ENCODE data around the gene ST3GAL6. TPM values are rescaled to one million over a fixed set of nuclear protein-coding genes. Genes with fewer than 3 reads are reported as not detected.

ST3GAL6 gene
- total RNA-seq, 2 experiments from 2014 or later: 0.25 to 3.0 TPM

DNA sequence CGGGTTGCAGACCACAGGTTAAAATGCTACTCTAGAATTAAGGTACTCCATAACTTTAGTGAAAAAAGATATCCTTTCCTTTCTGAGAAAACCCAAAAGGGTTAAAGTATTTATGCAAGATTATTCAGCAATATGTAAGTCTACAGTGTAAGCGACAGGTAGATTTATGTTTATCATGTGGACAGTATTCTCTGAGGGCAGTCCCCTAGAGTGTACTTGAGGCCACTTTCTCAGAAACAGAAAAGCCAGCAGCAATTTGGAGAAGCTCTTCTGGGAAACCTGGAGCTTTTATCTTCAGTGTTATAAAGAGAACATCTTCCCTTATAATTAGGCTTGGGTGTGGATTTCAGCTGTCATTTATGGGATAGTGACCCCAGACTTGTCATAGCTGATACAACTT, 8.9 kb downstream of the ST3GAL6 start:
- Histone ChIP-seq H3K9me2 (ENCODE audit: insufficient read depth, low read length) (no peaks in the 10 kb centered on the region), H2AFZ (ENCODE audit: low read length) (no peak overlapping the region), H4K20me1 (ENCODE audit: insufficient read depth, low read length) (no peaks in the 10 kb centered on the region), H3K4me3 (ENCODE audit: low read depth, low read length, poor library complexity, severe bottlenecking) (no peak overlapping the region), H3K27ac (ENCODE audit: low read depth, low read length, poor library complexity, severe bottlenecking) (no peak overlapping the region), H3K4me2 (ENCODE audit: low read length) (no peak overlapping the region), H3K36me3 (ENCODE audit: insufficient read depth, low read length) (no peaks in the 10 kb centered on the region), H3K4me1 (ENCODE audit: insufficient read depth, low read length, poor library complexity, severe bottlenecking) (peaks cover 16% of the 10 kb centered on the region), H3K79me2 (ENCODE audit: insufficient read depth, low read depth, low read length) (no peaks in the 10 kb centered on the region), H3K9me3 (ENCODE audit: low read length) (no peaks in the 10 kb centered on the region)
- ChIA-PET CTCF (ENCODE audit: unreplicated experiment) (no interaction called here), POLR2A (interaction anchor here (0.5 to 0.8 kb wide), 2 partner anchors 13 to 67 kb away, joined by 3 to 4 read pairs; no protein-coding TSS in a partner anchor)
- DNase-seq (ENCODE audit: low spot score): no peak
- intact Hi-C loops (cut with micrococcal nuclease; ENCODE audit: unreplicated experiment): no loop called here
- TF ChIP-seq, protein P1, sequence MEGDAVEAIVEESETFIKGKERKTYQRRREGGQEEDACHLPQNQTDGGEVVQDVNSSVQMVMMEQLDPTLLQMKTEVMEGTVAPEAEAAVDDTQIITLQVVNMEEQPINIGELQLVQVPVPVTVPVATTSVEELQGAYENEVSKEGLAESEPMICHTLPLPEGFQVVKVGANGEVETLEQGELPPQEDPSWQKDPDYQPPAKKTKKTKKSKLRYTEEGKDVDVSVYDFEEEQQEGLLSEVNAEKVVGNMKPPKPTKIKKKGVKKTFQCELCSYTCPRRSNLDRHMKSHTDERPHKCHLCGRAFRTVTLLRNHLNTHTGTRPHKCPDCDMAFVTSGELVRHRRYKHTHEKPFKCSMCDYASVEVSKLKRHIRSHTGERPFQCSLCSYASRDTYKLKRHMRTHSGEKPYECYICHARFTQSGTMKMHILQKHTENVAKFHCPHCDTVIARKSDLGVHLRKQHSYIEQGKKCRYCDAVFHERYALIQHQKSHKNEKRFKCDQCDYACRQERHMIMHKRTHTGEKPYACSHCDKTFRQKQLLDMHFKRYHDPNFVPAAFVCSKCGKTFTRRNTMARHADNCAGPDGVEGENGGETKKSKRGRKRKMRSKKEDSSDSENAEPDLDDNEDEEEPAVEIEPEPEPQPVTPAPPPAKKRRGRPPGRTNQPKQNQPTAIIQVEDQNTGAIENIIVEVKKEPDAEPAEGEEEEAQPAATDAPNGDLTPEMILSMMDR (conservative IDR thresholded peaks at IDR 0.05; ENCODE audit: low read length): no peak
- TF ChIP-seq EZH2phosphoT487 (IDR thresholded peaks at IDR 0.05; ENCODE audit: borderline replicate concordance, low read depth, low read length): no peak
- BruUV-seq (replicated peaks): no TSS peak

DNA sequence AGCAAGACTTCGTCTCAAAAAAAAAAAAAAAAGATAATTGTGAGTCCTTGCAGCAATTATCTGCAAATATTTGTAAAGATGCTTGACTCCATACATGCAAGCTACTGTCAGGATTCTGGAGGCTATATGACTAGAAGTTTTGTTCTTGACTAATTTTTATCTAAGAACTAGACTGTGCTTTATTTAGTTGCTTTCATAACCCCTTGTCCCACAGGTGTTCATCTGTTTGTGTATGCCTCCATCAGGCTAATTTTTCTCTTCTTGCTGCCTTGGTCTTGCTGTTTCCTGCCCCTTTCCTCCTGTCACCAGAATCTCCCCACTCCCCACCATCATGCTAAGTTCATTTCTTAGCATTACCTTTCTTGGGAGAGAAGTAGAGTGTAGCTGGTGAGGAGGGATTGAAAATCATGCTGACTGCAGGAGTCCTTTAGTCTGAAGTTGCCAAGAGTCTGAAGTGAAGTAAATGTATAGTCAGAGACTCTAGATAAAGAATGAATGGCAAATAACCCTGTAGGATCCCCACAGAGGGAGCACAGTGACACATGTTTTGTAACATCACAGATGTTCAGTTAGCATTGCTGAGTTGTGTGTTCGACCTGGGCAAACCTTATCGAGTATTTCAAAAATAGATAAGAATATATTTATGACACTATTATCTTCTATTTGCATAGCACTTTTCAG, 12.5 kb downstream of the ST3GAL6 start:
- Histone ChIP-seq H3K9me3 (ENCODE audit: low read length) (no peaks in the 10 kb centered on the region), H2AFZ (ENCODE audit: low read length) (no peak overlapping the region), H3K9me2 (ENCODE audit: insufficient read depth, low read length) (no peaks in the 10 kb centered on the region), H3K4me1 (ENCODE audit: insufficient read depth, low read length, poor library complexity, severe bottlenecking) (peaks cover 12% of the 10 kb centered on the region), H3K4me2 (ENCODE audit: low read length) (peak overlapping the region; percentile 43), H3K4me3 (ENCODE audit: low read depth, low read length, poor library complexity, severe bottlenecking) (no peak overlapping the region), H3K27ac (ENCODE audit: low read depth, low read length, poor library complexity, severe bottlenecking) (peak overlapping the region; percentile 58), H3K36me3 (ENCODE audit: insufficient read depth, low read length) (no peaks in the 10 kb centered on the region), H3K79me2 (ENCODE audit: insufficient read depth, low read depth, low read length) (no peaks in the 10 kb centered on the region), H4K20me1 (ENCODE audit: insufficient read depth, low read length) (no peaks in the 10 kb centered on the region)
- ChIA-PET CTCF (ENCODE audit: unreplicated experiment) (no interaction called here), POLR2A (interaction anchor here (0.6 to 0.7 kb wide), 3 partner anchors 108 to 944 kb away, joined by 3 to 4 read pairs (median 3); no protein-coding TSS in a partner anchor)
- no peak for TF ChIP-seq EZH2phosphoT487 (IDR thresholded peaks at IDR 0.05; ENCODE audit: borderline replicate concordance, low read depth, low read length)
- TF ChIP-seq, protein P1 (conservative IDR thresholded peaks at IDR 0.05; ENCODE audit: low read length): no peak
- DNase-seq (ENCODE audit: low spot score): peak; percentile 33
- intact Hi-C loops (cut with micrococcal nuclease; ENCODE audit: unreplicated experiment): no loop called here
- no TSS peak for BruUV-seq (replicated peaks)

DNA sequence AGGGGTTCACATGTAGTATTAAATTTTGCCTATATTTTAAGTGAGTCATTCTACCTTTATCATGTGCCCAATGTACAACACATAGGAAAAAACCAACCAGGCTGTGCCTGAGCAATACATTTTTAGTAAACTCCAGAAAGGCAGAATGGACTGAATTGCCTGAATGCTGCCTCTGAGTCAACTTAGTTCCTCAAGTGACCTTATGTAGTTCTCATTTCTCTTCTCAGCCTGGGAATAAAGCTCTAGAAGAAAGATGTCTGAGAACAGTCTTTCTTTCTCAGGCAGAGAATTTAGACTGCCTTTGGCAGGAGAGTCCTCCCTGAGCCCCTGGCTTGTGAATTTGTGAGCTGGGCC, 13.0 kb downstream of the ST3GAL6 start:
- no peak overlapping the region for H3K4me3 ChIP-seq (ENCODE audit: low read depth, low read length, poor library complexity, severe bottlenecking)
- no peaks in the 10 kb centered on the region for H3K9me3 ChIP-seq (ENCODE audit: low read length)
- TF ChIP-seq, protein P1 (conservative IDR thresholded peaks at IDR 0.05; ENCODE audit: low read length): no peak
- no peak for TF ChIP-seq EZH2phosphoT487 (IDR thresholded peaks at IDR 0.05; ENCODE audit: borderline replicate concordance, low read depth, low read length)
- intact Hi-C loops (cut with micrococcal nuclease; ENCODE audit: unreplicated experiment): no loop called here
- POLR2A ChIA-PET: interaction anchor here (0.5 to 0.6 kb wide), 2 partner anchors 192 to 944 kb away, joined by 3 read pairs; no protein-coding TSS in a partner anchor
- BruUV-seq (replicated peaks): no TSS peak
- H4K20me1 ChIP-seq (ENCODE audit: insufficient read depth, low read length): no peaks in the 10 kb centered on the region
- peak overlapping the region; percentile 43; the same call in 1 of the 2 replicates for H3K4me2 ChIP-seq (ENCODE audit: low read length)
- no peaks in the 10 kb centered on the region for H3K79me2 ChIP-seq (ENCODE audit: insufficient read depth, low read depth, low read length)
- CTCF ChIA-PET (ENCODE audit: unreplicated experiment): no interaction called here
- H3K9me2 ChIP-seq (ENCODE audit: insufficient read depth, low read length): no peaks in the 10 kb centered on the region
- H2AFZ ChIP-seq (ENCODE audit: low read length): no peak overlapping the region
- DNase-seq (ENCODE audit: low spot score): no peak
- H3K27ac ChIP-seq (ENCODE audit: low read depth, low read length, poor library complexity, severe bottlenecking): peak overlapping the region; percentile 58
- no peaks in the 10 kb centered on the region for H3K36me3 ChIP-seq (ENCODE audit: insufficient read depth, low read length)
- H3K4me1 ChIP-seq (ENCODE audit: insufficient read depth, low read length, poor library complexity, severe bottlenecking): peaks cover 12% of the 10 kb centered on the region

All from OCI-LY7 (cell line).